Spleen (tissue), 11 donors: ENCODE measurements around the gene SNX27. TPM values are rescaled to one million over a fixed set of nuclear protein-coding genes. Genes with fewer than 3 reads are reported as not detected.

Experiments used
- DNase-seq: peaks from one replicate; pipeline ENCODE4 v3.0.0-alpha.2; 2020
- H3K27ac ChIP-seq, 8 donors: fragments of 200-600 bp; sonication (generic) in 7 of 8; 1 replicate in 4 of 8; 2 replicates in 4 of 8; pipeline versions ENCODE4 v1.5.0 to v1.8.0; 2016 to 2021; ENCODE audit warnings: inconsistent platforms in 4 of 8, mild to moderate bottlenecking in 4 of 8, moderate library complexity in 1 of 8
- H3K27me3 ChIP-seq, 7 donors: fragments of 200-600 bp; sonication (generic) in 6 of 7; replicated peaks in 1 of 7; 1 replicate in 4 of 7; 2 replicates in 3 of 7; pipeline versions ENCODE4 v1.5.0 to v1.8.0; 2016 to 2021; ENCODE audit warnings: inconsistent platforms in 3 of 7, mild to moderate bottlenecking in 1 of 7
- H3K36me3 ChIP-seq, 6 donors: fragments of 200-600 bp; sonication (generic) in 5 of 6; 1 replicate in 4 of 6; 2 replicates in 2 of 6; pipeline versions ENCODE4 v1.5.0 to v1.8.0; 2016 to 2021; ENCODE audit warnings: inconsistent platforms in 2 of 6
- H3K4me1 ChIP-seq, 6 donors: fragments of 200-600 bp; sonication (generic) in 5 of 6; 1 replicate in 3 of 6; 2 replicates in 3 of 6; pipeline versions ENCODE4 v1.5.0 to v1.8.0; 2016 to 2021; ENCODE audit warnings: inconsistent platforms in 3 of 6
- H3K4me3 ChIP-seq, 8 donors: fragments of 200-600 bp; sonication (generic) in 7 of 8; 1 replicate in 4 of 8; 2 replicates in 4 of 8; pipeline versions ENCODE4 v1.5.0 to v1.8.0; 2016 to 2021; ENCODE audit warnings: inconsistent platforms in 4 of 8, mild to moderate bottlenecking in 4 of 8, moderate library complexity in 2 of 8
- H3K9me3 ChIP-seq, 8 donors: fragments of 200-600 bp; sonication (generic) in 7 of 8; 1 replicate in 4 of 8; 2 replicates in 4 of 8; pipeline versions ENCODE4 v1.5.0 to v1.8.0; 2016 to 2021; ENCODE audit warnings: inconsistent platforms in 4 of 8
- CTCF ChIP-seq, 11 experiments: fragments of 200-600 bp in 7 of 11; fragments of 450-650 bp in 4 of 11; sonication (generic) in 4 of 11; IDR thresholded peaks in 8 of 11; conservative IDR thresholded peaks in 3 of 11; 1 replicate in 7 of 11; 2 replicates in 4 of 11; pipeline versions ENCODE4 v1.4.0 to v1.8.0; 2016 to 2021; ENCODE audit warnings: antibody characterized with exemption in 11 of 11, inconsistent platforms in 4 of 11, mild to moderate bottlenecking in 1 of 11
- POLR2A ChIP-seq, 3 donors: fragments of 450-650 bp; IDR thresholded peaks; one replicate each; pipeline ENCODE4 v1.5.1; 2017; ENCODE audit warnings: antibody characterized with exemption in 3 of 3, mild to moderate bottlenecking in 1 of 3
- POLR2AphosphoS5 ChIP-seq, 3 donors: sonication (generic); formaldehyde crosslinking; IDR thresholded peaks; one replicate each; pipeline ENCODE4 v1.5.1; 2017; ENCODE audit warnings: antibody characterized with exemption in 3 of 3
- WGBS, 5 donors: extraction: QIAGEN DNeasy Blood & Tissue Kit in 3 of 5; methylation state at CpG; one replicate each; pipeline versions ENCODE4 v1.1.5 to v1.1.7; 2013 to 2018; 5-methylcytosine and 5-hydroxymethylcytosine counted together
- intact Hi-C: fragments of 100-400 bp; cut with DNase I; formaldehyde crosslinking; loops from one replicate; pipeline ENCODE4 v1.15.0; 2023; ENCODE audit warnings: low total_unique reads
- polyA plus RNA-seq, 3 donors: library from polyadenylated mRNA; stranded (reverse); fragments of 200-250 nt; gene quantifications; one replicate each; pipeline ENCODE4 v1.2.1, GENCODE V29; 2013
- total RNA-seq, 7 donors: library from RNA; depleted of rRNA in 3 of 7; stranded (reverse); fragments of >200 nt in 3 of 7; fragmentation: NEBNext Ultra II Directional in 4 of 7; extraction: Animal tissue kit (Norgen Biotek cat#: 25700) in 4 of 7; gene quantifications; one replicate each; pipeline versions ENCODE4 v1.1.0 to v1.2.1, GENCODE V29; 2016 to 2021
- donor health status: healthy with polysubstance abuse.
- donor health status: DM: no; HTN: no; CAD: no; lungs with moderate emphysema.
- donor health status: DM: no; HTN: no; CAD: no.
- donor health status: Bipolar disorder and iron deficiency.
- donor health status: healthy.
- donor health status: DM: no; HTN: no; CAD: no.
- donor health status: DM: yes; HTN: yes; CAD: no.

The SNX27 gene
- total and polyA plus RNA-seq, 10 donors, result 3.1 to 69.6 (median 48.3) TPM

- H3K36me3 ChIP-seq, result peaks cover 0 to 22% (median 0%) of the 10 kb centered on the region in 6 donors
- H3K27ac ChIP-seq, result no peak overlapping the region
- WGBS, 5 donors, result 74 to 93% (median 90%) methylated on average over 11 to 12 of the region's 12 CpGs
- H3K9me3 ChIP-seq, result no peaks in the 10 kb centered on the region
- intact Hi-C loops, result no loop called here
- H3K27me3 ChIP-seq, result no peaks in the 10 kb centered on the region
- TF ChIP-seq CTCF (IDR thresholded peaks at IDR 0.05 in 8 of 11, conservative IDR thresholded peaks at IDR 0.05 in 3 of 11) (no peak), POLR2A (IDR thresholded peaks at IDR 0.05) (no peak), POLR2AphosphoS5 (IDR thresholded peaks at IDR 0.05) (no peak)
- H3K4me1 ChIP-seq, result no peaks in the 10 kb centered on the region
- no peak overlapping the region for H3K4me3 ChIP-seq
- no peak for DNase-seq
Measured at GRCh38 chr1:151574575-151575529, 37.0 kb upstream of the SNX27 start.

- Histone ChIP-seq H3K9me3 (no peaks in the 10 kb centered on the region), H3K36me3 (peaks cover 0 to 31% (median 1%) of the 10 kb centered on the region in 6 donors), H3K27me3 (no peaks in the 10 kb centered on the region), H3K4me1 (no peaks in the 10 kb centered on the region), H3K27ac (no peak overlapping the region), H3K4me3 (no peak overlapping the region)
- intact Hi-C loops, result no loop called here
- 91 to 98% (median 96%) methylated on average over 2 of the region's 2 CpGs for WGBS, 5 donors
- TF ChIP-seq POLR2AphosphoS5 (IDR thresholded peaks at IDR 0.05), result no peak
- TF ChIP-seq POLR2A (IDR thresholded peaks at IDR 0.05), result no peak
- no peak for TF ChIP-seq CTCF (IDR thresholded peaks at IDR 0.05 in 8 of 11, conservative IDR thresholded peaks at IDR 0.05 in 3 of 11)
- no peak for DNase-seq
Measured at GRCh38 chr1:151577173-151577572, 34.7 kb upstream of the SNX27 start.

GRCh38 chr1:151578941-151579340 lies 32.9 kb upstream of the SNX27 start:
- Histone ChIP-seq H3K4me3 (no peak overlapping the region), H3K9me3 (no peaks in the 10 kb centered on the region), H3K4me1 (no peaks in the 10 kb centered on the region), H3K27ac (no peak overlapping the region), H3K36me3 (peaks cover 0 to 33% (median 1%) of the 10 kb centered on the region in 6 donors), H3K27me3 (no peaks in the 10 kb centered on the region)
- DNase-seq, result no peak
- TF ChIP-seq POLR2A (IDR thresholded peaks at IDR 0.05), result no peak
- intact Hi-C loops, result no loop called here
- 88 to 96% (median 92%) methylated on average over 1 of the region's 1 CpG for WGBS, 5 donors

- no peak overlapping the region for H3K4me3 ChIP-seq
- WGBS, 5 donors, result 80 to 87% (median 81%) methylated on average over 8 of the region's 8 CpGs
- no peaks in the 10 kb centered on the region for H3K9me3 ChIP-seq
- no peaks in the 10 kb centered on the region for H3K27me3 ChIP-seq
- H3K4me1 ChIP-seq, result no peaks in the 10 kb centered on the region
- peaks cover 0 to 26% (median 1%) of the 10 kb centered on the region in 6 donors for H3K36me3 ChIP-seq
- intact Hi-C loops, result no loop called here
- TF ChIP-seq CTCF (IDR thresholded peaks at IDR 0.05 in 8 of 11, conservative IDR thresholded peaks at IDR 0.05 in 3 of 11), result no peak
- TF ChIP-seq POLR2AphosphoS5 (IDR thresholded peaks at IDR 0.05), result no peak
- TF ChIP-seq POLR2A (IDR thresholded peaks at IDR 0.05), result no peak
- H3K27ac ChIP-seq, result no peak overlapping the region
- no peak for DNase-seq
Measured at GRCh38 chr1:151579436-151580225, 32.2 kb upstream of the SNX27 start.
